ENCODE data around the gene ABCA10. TPM values are rescaled to one million over a fixed set of nuclear protein-coding genes. Genes with fewer than 3 reads are reported as not detected.

Gene ABCA10
- polyA plus RNA-seq, 1 experiment, result 0.31 TPM

- POLR2A ChIA-PET, result no interaction called here
- TF ChIP-seq CTCF (IDR thresholded peaks at IDR 0.05; ENCODE audit: insufficient read depth, low read depth, low read length), result no peak
- no peak for DNase-seq (ENCODE audit: low read depth)
- CTCF ChIA-PET, result no interaction called here
- H3K36me3 ChIP-seq (ENCODE audit: control insufficient read depth, insufficient read depth, low read length), result no peaks in the 10 kb centered on the region
- H3K4me3 ChIP-seq (ENCODE audit: low read depth, low read length), result no peak overlapping the region
- no peaks in the 10 kb centered on the region for H3K27me3 ChIP-seq (ENCODE audit: control insufficient read depth, insufficient read depth, low read length)
Observed at GRCh38 chr17:69117855-69118784, 110.5 kb downstream of the ABCA10 start.

- Histone ChIP-seq H3K4me3 (ENCODE audit: low read depth, low read length) (no peak overlapping the region), H3K27me3 (ENCODE audit: control insufficient read depth, insufficient read depth, low read length) (no peaks in the 10 kb centered on the region), H3K36me3 (ENCODE audit: control insufficient read depth, insufficient read depth, low read length) (no peaks in the 10 kb centered on the region)
- TF ChIP-seq CTCF (IDR thresholded peaks at IDR 0.05; ENCODE audit: insufficient read depth, low read depth, low read length), result no peak
- no peak for DNase-seq (ENCODE audit: low read depth)
- ChIA-PET POLR2A (no interaction called here), CTCF (no interaction called here)
Observed at GRCh38 chr17:69111794-69112193, 116.8 kb downstream of the ABCA10 start.

DNA sequence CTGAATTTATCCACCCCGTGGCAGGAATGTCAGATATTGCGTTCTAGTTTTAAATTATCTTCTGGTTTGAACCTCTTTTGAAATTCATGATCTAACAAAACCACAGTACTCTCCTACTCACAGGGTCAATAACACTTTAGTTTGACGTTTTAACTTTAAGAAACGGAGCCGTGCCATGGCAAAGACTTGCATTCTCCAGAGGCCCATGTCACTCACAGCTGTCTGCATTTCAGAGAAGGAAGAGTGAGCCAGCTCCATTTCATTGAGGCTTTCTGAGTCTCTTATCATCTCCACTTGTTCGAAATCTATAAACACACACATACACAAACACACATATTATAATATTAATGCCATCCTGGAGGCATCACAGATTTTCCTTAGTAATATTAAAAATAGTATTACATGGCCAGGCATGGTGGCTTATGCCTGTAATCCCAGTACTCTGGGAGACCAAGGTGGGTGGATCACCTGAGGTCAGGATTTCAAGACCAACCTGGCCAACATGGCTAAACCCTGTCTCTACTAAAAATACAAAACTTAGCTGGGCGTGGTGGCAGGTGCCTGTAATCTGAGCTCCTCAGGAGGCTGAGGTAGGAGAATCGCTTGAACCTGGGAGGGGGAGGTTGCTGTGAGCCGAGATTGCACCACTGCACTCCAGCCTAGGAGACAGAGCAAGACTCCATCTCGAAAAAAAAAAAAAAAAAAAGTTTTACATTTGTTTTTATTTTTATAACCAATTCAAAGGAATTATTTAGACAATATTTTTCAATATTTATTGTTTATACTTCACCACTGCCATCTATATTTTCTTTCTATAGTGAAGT is 122.5 kb downstream of the ABCA10 start:
- CTCF ChIA-PET, result no interaction called here
- DNase-seq (ENCODE audit: low read depth), result no peak
- POLR2A ChIA-PET, result no interaction called here

DNA sequence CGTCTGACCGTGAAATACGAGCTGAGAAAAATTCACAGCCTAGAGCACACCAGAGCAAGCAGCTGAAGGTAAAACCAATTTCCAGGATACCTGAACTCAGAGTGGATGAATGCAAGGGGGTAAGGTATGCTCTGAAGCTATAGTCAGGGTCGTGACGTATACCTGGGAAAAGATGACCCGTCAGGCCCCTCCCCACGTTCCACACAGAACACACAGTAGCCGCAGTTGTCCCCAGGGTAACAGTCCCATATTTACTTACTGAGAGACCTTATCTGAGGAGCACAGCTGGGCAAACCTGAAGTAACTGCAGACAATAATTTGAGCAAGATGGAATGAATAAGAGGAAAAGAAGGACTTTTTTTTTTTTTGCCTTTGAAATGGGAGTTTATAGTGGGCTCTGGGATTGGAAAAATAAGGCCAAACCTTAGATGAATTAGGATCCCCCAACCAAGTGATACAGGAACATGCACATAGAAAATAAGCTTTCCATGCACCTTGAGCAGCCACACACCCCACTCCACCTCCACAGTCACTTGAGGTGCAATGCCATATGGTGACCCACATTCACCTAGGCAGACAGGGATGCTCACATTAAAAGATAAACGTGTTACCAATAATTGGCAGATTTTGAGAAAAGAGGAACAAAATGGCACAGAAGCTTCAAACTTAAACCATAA is 124.9 kb downstream of the ABCA10 start:
- no peak for DNase-seq (ENCODE audit: low read depth)
- Histone ChIP-seq H3K27me3 (ENCODE audit: control insufficient read depth, insufficient read depth, low read length) (no peaks in the 10 kb centered on the region), H3K36me3 (ENCODE audit: control insufficient read depth, insufficient read depth, low read length) (no peaks in the 10 kb centered on the region), H3K4me3 (ENCODE audit: low read depth, low read length) (no peak overlapping the region)
- CTCF ChIA-PET, result interaction anchor here (0.5 kb wide), 1 partner anchor 157 kb away, joined by 3 read pairs; no protein-coding TSS in a partner anchor
- TF ChIP-seq CTCF (IDR thresholded peaks at IDR 0.05; ENCODE audit: insufficient read depth, low read depth, low read length), result no peak
- POLR2A ChIA-PET, result no interaction called here

More for the DNA sequence above, 122.5 kb downstream of the ABCA10 start:
- Histone ChIP-seq H3K36me3 (ENCODE audit: control insufficient read depth, insufficient read depth, low read length) (no peaks in the 10 kb centered on the region), H3K27me3 (ENCODE audit: control insufficient read depth, insufficient read depth, low read length) (no peaks in the 10 kb centered on the region), H3K4me3 (ENCODE audit: low read depth, low read length) (no peak overlapping the region)
- no peak for TF ChIP-seq CTCF (IDR thresholded peaks at IDR 0.05; ENCODE audit: insufficient read depth, low read depth, low read length)

DNA sequence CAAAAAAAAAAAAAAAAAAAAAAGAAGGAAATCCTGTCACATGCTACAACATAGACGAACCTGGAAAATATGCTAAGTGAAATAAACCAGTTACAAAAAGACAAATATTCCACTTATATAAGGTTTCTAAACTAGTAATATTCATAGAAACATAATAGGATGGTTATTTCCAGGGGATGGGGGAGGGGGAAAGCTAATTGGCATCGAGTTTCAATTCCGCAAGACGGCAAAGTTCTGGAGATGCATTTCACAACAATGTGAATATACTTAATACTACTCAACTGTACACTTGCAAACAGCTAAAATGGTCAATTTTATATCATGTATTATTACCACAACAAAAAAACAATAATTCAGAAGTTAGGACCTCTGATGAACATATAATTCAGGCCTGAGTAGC is 130.0 kb downstream of the ABCA10 start:
- Histone ChIP-seq H3K4me3 (ENCODE audit: low read depth, low read length) (no peak overlapping the region), H3K27me3 (ENCODE audit: control insufficient read depth, insufficient read depth, low read length) (no peaks in the 10 kb centered on the region), H3K36me3 (ENCODE audit: control insufficient read depth, insufficient read depth, low read length) (no peaks in the 10 kb centered on the region)
- CTCF ChIA-PET, result no interaction called here
- no peak for TF ChIP-seq CTCF (IDR thresholded peaks at IDR 0.05; ENCODE audit: insufficient read depth, low read depth, low read length)
- POLR2A ChIA-PET, result no interaction called here
- DNase-seq (ENCODE audit: low read depth), result no peak
